Measurements from ENCODE around the gene KLHL42.

KLHL42 gene

DNA sequence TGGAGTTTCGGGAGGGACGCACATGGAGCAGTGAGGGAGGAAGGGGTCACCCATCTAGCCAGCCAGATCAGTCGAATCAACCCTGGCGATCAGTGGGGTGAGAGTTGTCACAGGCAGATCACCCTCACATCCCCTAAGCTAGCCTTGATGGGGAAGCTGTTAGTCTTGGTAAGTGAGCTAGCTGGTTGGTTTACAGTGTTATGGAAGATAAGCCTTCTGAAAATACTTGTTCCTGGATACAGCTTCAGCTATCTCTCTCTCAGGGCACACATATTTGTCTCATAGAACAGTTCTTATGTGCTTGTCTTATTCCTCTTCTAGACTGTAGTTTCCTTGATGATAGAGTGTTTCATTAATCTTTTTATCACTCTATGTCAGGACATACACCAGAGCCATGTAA, 26.2 kb downstream of the KLHL42 start:
- FAIRE-seq (no peak), DNase-seq (ENCODE audit: insufficient read length) (no peak)
- TF ChIP-seq TAF1 (IDR thresholded peaks at IDR 0.05; ENCODE audit: borderline replicate concordance, low read depth, low read length) = no peak
- no peak for TF ChIP-seq POLR2AphosphoS5 (IDR thresholded peaks at IDR 0.05; ENCODE audit: low read depth, low read length)
- no peak for TF ChIP-seq POLR2A (IDR thresholded peaks at IDR 0.05; ENCODE audit: low read depth, low read length)

GRCh38 chr12:27807063-27807703, 27.1 kb downstream of the KLHL42 start:
- no peak for DNase-seq (ENCODE audit: insufficient read length)
- FAIRE-seq = no peak
- TF ChIP-seq POLR2AphosphoS5 (IDR thresholded peaks at IDR 0.05; ENCODE audit: low read depth, low read length) (no peak), POLR2A (IDR thresholded peaks at IDR 0.05; ENCODE audit: low read depth, low read length) (no peak), TAF1 (IDR thresholded peaks at IDR 0.05; ENCODE audit: borderline replicate concordance, low read depth, low read length) (no peak)

- TF ChIP-seq POLR2AphosphoS5 (IDR thresholded peaks at IDR 0.05; ENCODE audit: low read depth, low read length) (no peak), TAF1 (IDR thresholded peaks at IDR 0.05; ENCODE audit: borderline replicate concordance, low read depth, low read length) (no peak)
- FAIRE-seq = no peak
- DNase-seq (ENCODE audit: insufficient read length) = no peak
These were observed 28.8 kb downstream of the KLHL42 start for GRCh38 chr12:27808841-27809240.

GRCh38 chr12:27810756-27811155, 30.7 kb downstream of the KLHL42 start:
- no peak for DNase-seq (ENCODE audit: insufficient read length)
- TF ChIP-seq TAF1 (IDR thresholded peaks at IDR 0.05; ENCODE audit: borderline replicate concordance, low read depth, low read length) (no peak), POLR2AphosphoS5 (IDR thresholded peaks at IDR 0.05; ENCODE audit: low read depth, low read length) (no peak), POLR2A (IDR thresholded peaks at IDR 0.05; ENCODE audit: low read depth, low read length) (no peak)
- FAIRE-seq = no peak

GRCh38 chr12:27812502-27812901, 32.5 kb downstream of the KLHL42 start:
- DNase-seq (ENCODE audit: insufficient read length) (no peak), FAIRE-seq (no peak)
- no peak for TF ChIP-seq POLR2AphosphoS5 (IDR thresholded peaks at IDR 0.05; ENCODE audit: low read depth, low read length)
- no peak for TF ChIP-seq POLR2A (IDR thresholded peaks at IDR 0.05; ENCODE audit: low read depth, low read length)
- no peak for TF ChIP-seq TAF1 (IDR thresholded peaks at IDR 0.05; ENCODE audit: borderline replicate concordance, low read depth, low read length)

DNA sequence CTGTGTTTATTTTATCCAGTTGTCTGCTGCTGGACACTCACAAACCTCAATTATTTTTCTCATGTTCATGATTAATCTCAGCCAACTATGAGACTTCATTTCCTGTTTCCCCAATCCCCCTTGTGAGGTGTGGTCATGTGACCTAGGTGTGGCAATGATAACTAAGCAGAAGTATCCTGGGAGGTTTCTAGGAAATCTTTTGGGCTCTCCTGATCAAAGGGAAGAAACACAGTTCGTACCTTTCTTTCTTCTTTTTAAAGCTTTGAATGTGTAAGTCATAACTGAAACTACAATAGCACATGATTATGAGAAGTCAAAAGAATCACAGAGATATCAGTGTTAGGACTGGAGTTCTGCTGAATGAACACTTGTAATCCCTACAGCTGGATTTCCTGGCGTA, 34.4 kb downstream of the KLHL42 start:
- DNase-seq (ENCODE audit: insufficient read length) (no peak), FAIRE-seq (no peak)
- TF ChIP-seq POLR2AphosphoS5 (IDR thresholded peaks at IDR 0.05; ENCODE audit: low read depth, low read length) (no peak), POLR2A (IDR thresholded peaks at IDR 0.05; ENCODE audit: low read depth, low read length) (no peak), TAF1 (IDR thresholded peaks at IDR 0.05; ENCODE audit: borderline replicate concordance, low read depth, low read length) (no peak)

DNA sequence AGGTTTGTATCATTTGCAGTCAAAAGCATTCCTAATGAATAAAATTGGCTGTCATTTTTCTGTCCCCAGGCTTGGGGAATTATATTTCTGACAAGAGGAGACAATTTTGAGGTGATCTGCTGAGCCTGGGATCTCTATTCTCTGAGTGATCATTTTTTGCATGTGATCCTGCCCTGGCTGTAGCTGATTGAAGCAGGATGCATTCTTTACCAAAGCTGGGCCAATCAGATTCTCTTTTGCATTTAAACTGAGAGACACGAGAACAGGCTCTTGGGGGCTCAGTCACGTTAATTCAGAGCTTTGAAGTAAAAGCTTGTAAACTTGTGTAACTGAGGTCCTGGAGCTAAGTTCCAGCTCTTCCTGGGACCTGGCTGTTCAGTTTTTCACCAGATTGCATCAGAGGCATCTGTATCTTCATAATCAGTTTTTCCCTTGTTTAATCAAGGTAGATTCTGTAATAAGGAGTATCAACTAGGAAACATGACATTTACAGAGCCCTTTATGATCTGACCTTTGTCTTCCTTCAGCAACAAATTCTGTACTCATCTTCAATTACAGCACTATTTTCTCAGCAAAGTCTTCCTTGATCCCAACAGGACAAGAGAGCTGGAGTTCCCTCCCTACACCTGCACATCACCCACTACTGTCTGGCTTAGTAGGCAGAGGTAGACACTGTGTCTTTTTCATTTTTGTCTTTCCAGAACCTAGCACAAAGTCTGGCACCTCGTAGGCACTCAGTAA, 35.0 kb downstream of the KLHL42 start:
- DNase-seq (ENCODE audit: insufficient read length) (no peak), FAIRE-seq (no peak)
- TF ChIP-seq POLR2AphosphoS5 (IDR thresholded peaks at IDR 0.05; ENCODE audit: low read depth, low read length) = no peak
- TF ChIP-seq TAF1 (IDR thresholded peaks at IDR 0.05; ENCODE audit: borderline replicate concordance, low read depth, low read length) = no peak
- TF ChIP-seq POLR2A (IDR thresholded peaks at IDR 0.05; ENCODE audit: low read depth, low read length) = no peak

GRCh38 chr12:27817766-27818165, 37.7 kb downstream of the KLHL42 start:
- TF ChIP-seq POLR2AphosphoS5 (IDR thresholded peaks at IDR 0.05; ENCODE audit: low read depth, low read length) = no peak
- TF ChIP-seq TAF1 (IDR thresholded peaks at IDR 0.05; ENCODE audit: borderline replicate concordance, low read depth, low read length) = no peak
- no peak for TF ChIP-seq POLR2A (IDR thresholded peaks at IDR 0.05; ENCODE audit: low read depth, low read length)
- FAIRE-seq = no peak
- DNase-seq (ENCODE audit: insufficient read length) = no peak

DNA sequence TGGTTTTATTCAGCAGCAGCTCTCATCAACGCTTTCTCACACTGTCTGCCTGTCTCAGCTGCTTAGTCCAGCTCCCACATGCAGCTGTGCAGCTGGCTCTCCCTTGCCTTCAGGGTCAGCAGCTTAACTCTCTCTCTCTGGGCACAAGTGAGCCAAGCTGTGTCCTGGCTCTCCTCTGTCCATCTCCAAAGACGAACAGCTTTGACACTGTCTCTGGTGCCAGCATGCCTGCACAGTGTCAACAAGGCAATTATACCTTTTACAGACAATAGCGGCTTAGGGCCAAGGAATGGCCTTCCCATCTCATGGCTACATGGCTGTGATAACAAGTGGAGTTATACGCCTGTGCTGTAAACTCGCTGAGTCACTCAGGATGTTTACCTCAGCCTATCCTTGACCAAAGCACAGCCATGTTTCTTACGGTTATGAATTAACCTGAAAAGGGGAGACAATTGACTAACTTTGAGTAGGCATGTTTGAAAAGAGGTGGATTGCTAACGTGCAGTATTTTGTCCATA, 38.4 kb downstream of the KLHL42 start:
- DNase-seq (ENCODE audit: insufficient read length) (no peak), FAIRE-seq (no peak)
- no peak for TF ChIP-seq POLR2AphosphoS5 (IDR thresholded peaks at IDR 0.05; ENCODE audit: low read depth, low read length)

DNA sequence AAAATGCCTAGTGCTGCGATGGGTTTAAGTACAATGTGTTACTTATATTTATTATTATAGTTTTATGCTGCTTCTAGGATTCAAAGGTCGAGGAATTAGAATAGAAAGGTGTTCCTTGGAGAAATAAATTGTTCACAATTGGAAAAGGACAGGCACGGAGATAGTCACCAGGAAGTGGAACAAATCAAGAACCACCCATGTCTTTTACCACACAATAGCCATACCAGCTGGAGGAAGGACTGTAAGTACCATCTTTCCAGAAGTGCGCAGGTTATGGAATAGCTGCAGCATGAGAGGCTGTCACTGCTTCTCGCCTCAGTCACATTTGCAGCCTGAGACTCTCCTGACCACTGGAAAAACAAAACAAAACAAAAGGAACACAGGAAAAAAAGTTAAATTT, 40.5 kb downstream of the KLHL42 start:
- FAIRE-seq (no peak), DNase-seq (ENCODE audit: insufficient read length) (no peak)
- no peak for TF ChIP-seq POLR2AphosphoS5 (IDR thresholded peaks at IDR 0.05; ENCODE audit: low read depth, low read length)

DNA sequence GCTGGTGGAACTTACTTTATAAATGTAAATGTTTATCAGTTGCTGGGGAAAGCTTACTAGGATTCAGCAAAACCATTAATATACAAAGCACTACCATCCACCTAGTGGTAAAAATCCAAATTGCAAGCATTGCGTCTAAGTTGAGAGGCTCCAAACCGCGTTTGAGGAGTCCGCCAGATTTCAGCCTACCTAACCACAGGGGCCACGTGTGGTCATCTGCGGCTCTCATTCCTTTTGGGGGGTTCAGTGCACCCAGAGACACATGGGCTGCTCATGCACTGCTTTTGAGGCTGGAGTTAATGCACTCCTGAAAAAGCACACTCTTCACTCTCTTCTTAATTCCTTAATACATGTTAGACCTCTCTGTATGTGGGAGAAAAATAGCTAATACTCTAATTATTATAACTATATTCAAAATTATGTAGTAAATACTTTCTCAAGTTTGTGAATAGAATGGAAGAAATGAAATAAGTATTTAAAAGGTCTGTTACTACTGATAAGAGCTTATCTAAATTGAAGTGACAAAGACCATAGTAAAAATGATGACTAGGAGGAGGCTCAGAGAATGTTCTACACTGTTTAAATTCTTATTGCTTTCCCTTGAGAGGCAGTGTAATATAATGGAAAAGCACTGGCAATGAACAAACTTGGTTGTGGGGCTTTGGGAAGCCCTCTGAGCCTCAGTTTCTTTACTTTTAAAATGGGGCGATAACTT, 41.4 kb downstream of the KLHL42 start:
- no peak for DNase-seq (ENCODE audit: insufficient read length)
- peak; percentile 71 for FAIRE-seq
- TF ChIP-seq TAF1 (IDR thresholded peaks at IDR 0.05; ENCODE audit: borderline replicate concordance, low read depth, low read length) (no peak), POLR2A (IDR thresholded peaks at IDR 0.05; ENCODE audit: low read depth, low read length) (no peak), POLR2AphosphoS5 (IDR thresholded peaks at IDR 0.05; ENCODE audit: low read depth, low read length) (no peak)

Data from GM12892 (cell line).